PC-9 (cell line): ENCODE data around the gene LCA5.

Experiments used
- CTCF ChIP-seq: fragments of 200-600 bp; sonication (generic); conservative IDR thresholded peaks from 2 replicates; pipeline ENCODE4 v1.6.1; 2017; ENCODE audit warnings: mixed run types, antibody characterized with exemption, mild to moderate bottlenecking, moderate library complexity
- EZH2 ChIP-seq: fragments of 200-600 bp; sonication (generic); IDR thresholded peaks from 2 replicates; pipeline ENCODE4 v1.8.0; 2017; ENCODE audit warnings: antibody characterized with exemption, low read depth

- TF ChIP-seq CTCF (no peak), EZH2 (no peak)
Measured at GRCh38 chr6:79515436-79515835, 21.8 kb downstream of the LCA5 start.
